GM21825 (cell line): ENCODE measurements around the gene SPNS2.
"Not testable (repeated sequence)": the region's sequence is repeated elsewhere in the genome, so short reads cannot be mapped to it uniquely, and the experiment has no call there.

Experiments
- ATAC-seq: cut with Tn5 transposase; IDR thresholded peaks from one replicate; pipeline ENCODE4 v1.9.1; 2021; ENCODE audit warnings: mild to moderate bottlenecking, moderate library complexity; ENCODE audit not compliant: unreplicated experiment

Gene SPNS2

GRCh38 chr17:4562015-4562969 is 63.6 kb downstream of the SPNS2 start:
- no peak for ATAC-seq

GRCh38 chr17:4565209-4566141 is 66.8 kb downstream of the SPNS2 start:
- ATAC-seq, result no peak

- no peak for ATAC-seq
These were observed 68.1 kb downstream of the SPNS2 start for GRCh38 chr17:4566785-4567184.

DNA sequence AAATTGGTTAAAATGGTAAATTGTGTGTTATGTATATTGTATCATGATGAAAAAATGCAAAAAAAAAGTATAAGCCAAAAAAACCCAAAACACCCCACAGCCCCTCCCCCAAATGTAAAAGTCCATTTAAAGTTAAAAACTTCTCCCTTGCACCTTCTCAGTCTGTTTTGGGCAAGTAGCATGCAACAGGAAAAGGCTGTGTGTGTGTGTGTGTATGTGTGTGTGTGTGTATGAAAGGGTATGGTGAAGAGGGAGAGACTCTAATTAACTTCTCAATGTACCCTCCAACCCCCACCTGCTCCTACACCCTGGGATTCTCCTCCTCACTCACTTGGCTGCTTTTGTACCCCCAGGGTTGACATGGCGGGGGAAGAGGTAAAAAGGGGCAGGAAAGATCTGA is 70.9 kb downstream of the SPNS2 start:
- no peak for ATAC-seq

- no peak for ATAC-seq
These were observed 73.5 kb downstream of the SPNS2 start for GRCh38 chr17:4572131-4572530.

DNA sequence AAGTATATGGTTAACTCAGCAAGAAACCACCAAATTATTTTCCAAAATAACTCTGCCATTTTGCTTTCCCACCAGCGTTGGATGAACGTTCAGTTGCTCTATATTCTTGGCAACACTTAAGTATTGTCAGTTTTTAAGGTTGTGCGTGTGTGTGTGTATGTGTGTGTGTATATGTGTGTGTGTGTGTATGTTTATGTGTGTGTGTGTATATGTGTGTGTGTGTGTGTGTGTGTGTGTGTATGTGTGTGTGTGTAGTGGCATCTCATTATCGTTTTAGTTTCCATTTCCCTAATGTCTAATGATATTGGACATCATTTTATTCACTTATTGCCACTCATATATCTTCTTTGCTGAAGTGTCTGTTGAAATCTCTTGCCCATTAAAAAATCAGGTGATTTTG is 74.4 kb downstream of the SPNS2 start:
- no peak for ATAC-seq

GRCh38 chr17:4573669-4574068 is 75.0 kb downstream of the SPNS2 start:
- ATAC-seq, result no peak

DNA sequence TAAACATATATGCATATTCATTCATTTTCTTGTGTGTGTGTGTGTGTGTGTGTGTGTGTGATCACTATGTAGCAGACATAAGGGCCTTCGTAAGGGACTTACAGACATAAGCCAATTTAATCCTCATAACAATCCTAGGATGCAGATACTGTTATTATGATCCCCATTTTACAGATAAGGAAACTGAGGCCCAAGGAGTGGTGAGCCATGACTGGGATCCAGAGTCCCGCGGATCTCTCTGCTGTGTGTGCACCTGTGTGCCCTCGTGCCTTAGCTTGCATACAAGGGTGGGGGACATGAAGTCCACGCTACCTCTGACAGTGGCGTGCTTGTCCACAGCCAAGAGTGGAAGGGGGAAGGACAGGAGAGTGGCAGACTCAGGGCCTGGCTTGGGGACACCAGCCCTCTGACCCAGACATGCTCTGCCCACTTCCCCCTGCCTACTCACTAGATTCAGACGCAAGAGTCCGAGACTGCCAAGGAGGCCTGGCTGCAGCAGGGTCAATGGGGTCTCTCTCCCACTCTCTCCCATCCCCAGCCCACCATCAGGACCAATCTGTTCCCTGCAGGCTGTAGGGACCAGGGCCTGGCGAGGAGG is 75.9 kb downstream of the SPNS2 start:
- no peak for ATAC-seq

GRCh38 chr17:4576161-4576558 is 77.5 kb downstream of the SPNS2 start:
- ATAC-seq, result no peak

- ATAC-seq, result no peak
These were observed 78.1 kb downstream of the SPNS2 start for GRCh38 chr17:4576729-4577322.

DNA sequence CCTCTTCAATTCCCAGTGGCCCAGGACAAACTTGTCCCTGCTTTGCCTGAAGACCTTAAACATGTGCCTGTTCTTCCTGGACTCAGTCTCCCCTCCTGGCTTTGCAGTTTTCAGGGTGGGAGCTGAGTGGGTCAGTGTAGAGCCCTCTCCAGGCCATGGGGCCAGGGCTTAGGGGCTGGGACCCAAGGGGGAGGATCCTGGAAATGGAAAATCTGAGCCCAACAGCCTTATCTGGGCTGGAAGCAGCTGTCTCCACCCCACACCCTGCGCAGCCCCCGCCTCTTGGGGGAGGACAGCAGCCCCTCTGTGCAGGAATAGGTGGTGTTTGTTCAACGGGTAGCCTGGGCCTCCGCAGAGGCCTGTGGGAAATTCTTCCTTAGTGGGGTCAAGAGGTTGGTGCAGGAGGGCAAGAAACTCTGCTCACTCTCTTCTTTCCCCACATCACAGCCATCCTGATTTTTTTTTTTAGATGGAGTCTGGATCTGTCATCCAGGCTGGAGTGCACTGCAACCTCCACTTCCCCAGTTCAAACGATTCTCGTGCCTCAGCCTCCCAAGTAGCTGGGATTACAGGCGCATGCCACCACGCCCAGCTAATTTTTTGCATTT is 78.8 kb downstream of the SPNS2 start:
- ATAC-seq, result no peak

DNA sequence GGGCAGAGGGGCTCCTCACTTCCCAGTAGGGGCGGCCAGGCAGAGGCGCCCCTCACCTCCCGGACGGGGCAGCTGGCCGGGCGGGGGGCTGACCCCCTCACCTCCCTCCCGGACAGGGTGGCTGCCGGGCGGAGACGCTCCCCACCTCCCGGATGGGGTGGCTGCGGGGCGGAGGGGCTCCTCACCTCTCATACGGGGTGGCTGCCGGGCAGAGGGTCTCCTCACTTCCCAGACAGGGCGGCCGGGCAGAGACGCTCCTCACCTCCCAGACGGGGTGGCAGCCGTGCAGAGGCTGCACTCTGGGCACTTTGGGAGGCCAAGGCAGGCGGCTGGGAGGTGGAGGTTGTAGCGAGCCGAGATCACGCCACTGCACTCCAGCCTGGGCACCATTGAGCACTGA is 79.7 kb downstream of the SPNS2 start:
- not testable (repeated sequence) for ATAC-seq

- ATAC-seq, result no peak
These were observed 81.0 kb downstream of the SPNS2 start for GRCh38 chr17:4579678-4580077.

GRCh38 chr17:4580291-4580690 is 81.6 kb downstream of the SPNS2 start:
- no peak for ATAC-seq

DNA sequence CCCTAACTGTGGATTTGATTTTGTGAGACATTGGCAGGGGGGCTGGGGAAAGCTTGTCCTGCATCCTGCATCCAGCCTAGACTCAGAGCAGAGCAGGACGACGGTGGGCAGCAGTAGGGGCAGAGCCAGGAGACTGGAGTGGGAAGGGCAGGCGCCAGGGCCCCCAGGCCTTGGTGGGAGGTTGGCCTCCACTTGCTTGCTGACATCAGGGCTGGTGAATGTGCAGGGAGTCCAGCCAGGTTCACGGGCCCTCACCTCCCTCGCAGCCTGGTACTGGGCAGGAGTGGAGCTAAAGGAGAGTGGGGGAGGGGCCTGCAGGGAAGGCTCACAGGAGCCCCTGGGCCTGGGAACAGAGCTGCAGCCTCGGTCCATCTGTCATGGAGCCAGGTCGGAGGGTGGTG is 83.4 kb downstream of the SPNS2 start:
- no peak for ATAC-seq

GRCh38 chr17:4582691-4583090 is 84.0 kb downstream of the SPNS2 start:
- no peak for ATAC-seq

DNA sequence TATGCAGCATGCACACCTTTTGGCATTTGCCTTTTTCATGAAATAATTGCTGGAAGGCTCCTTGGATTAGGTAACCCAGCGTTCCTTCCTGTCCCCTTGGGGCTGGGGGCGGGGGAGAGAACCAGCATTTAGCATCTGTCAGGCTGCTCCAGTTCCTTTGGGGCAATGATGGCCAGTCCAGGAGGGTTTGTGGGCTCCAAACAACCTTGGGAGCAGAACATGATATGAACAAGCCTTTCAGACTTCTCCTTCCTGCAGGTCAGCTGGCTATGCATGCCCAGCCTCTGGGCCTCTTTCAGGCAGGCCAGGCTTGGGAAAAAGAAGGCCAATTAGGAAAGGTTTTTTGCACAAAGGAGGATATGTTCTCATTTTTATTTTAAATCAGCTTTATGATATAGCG is 84.5 kb downstream of the SPNS2 start:
- ATAC-seq, result no peak

GRCh38 chr17:4583782-4584100 is 85.1 kb downstream of the SPNS2 start:
- ATAC-seq, result no peak

DNA sequence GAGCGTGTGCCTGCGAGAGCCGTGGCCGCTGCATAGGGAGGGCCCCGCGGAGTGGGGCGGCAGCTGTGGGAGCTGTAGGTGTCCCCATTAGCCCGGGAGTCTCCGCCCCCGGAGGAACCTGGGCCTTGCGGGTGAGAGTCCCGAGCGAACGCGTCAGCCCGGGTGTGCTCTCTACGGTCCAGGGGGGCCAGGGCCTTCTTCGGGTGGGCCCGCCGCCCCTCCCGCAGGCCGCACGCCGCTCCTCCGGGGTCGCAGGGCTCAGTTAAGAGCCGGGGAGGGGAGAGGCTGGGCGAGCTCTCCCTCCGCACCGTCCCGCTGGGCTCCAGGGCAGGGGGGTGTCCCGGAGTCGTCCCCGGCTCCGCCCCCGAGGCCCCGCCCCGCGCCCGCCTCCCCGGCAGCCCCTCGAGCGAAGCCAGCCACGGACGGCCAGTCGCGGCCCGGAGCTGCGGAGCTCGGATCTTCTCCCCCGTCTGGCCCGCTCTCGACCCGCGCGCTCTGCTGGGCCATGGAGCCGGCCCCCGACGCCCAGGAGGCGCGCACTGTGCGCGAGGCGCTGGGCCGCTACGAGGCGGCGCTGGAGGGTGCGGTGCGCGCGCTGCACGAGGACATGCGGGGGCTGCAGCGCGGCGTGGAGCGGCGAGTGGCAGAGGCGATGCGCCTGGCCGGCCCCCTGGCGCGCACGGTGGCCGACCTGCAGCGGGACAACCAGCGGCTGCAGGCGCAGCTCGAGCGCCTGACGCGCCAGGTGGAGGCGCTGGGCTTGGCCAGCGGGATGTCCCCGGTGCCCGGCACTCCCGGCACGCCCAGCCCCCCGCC is 85.6 kb downstream of the SPNS2 start, which contains the start of gene SMTNL2:
TSS of gene SMTNL2 (plus strand) at position 429 of the 816 bp plus-strand sequence. CDS start at position 506, 77 bp downstream.
- ATAC-seq, result no peak
